Ectodermal cell (in vitro differentiated cells): ENCODE results near the gene ATXN1.

Source experiments
- H3K27ac ChIP-seq: 2 replicates; pipeline ENCODE4 v1.7.0; 2013; ENCODE audit warnings: mild to moderate bottlenecking, low read depth, low read length; ENCODE audit not compliant: insufficient read depth, poor library complexity, severe bottlenecking
- H3K27me3 ChIP-seq: 2 replicates; pipeline ENCODE4 v1.7.0; 2013; ENCODE audit warnings: mild to moderate bottlenecking, low read length; ENCODE audit not compliant: insufficient read depth, control insufficient read depth, poor library complexity, severe bottlenecking
- H3K36me3 ChIP-seq: one replicate; pipeline ENCODE4 v1.7.0; 2013; ENCODE audit warnings: low read length; ENCODE audit not compliant: control insufficient read depth, insufficient read depth
- H3K4me1 ChIP-seq: one replicate; pipeline ENCODE4 v1.7.0; 2013; ENCODE audit warnings: low read length; ENCODE audit not compliant: control insufficient read depth, insufficient read depth
- H3K4me3 ChIP-seq: 2 replicates; pipeline ENCODE4 v1.7.0; 2013; ENCODE audit warnings: low read depth, low read length, control low read depth; ENCODE audit not compliant: insufficient read depth
- H3K9me3 ChIP-seq: 2 replicates; pipeline ENCODE4 v1.7.0; 2013; ENCODE audit warnings: mild to moderate bottlenecking, low read length, moderate library complexity; ENCODE audit not compliant: control insufficient read depth
- WGBS, 2 experiments: methylation state at CpG; one replicate each; pipeline ENCODE4 v1.1.7; 2013; ENCODE audit warnings: missing lambda C conversion rate in 2 of 2; 5-methylcytosine and 5-hydroxymethylcytosine counted together

Gene ATXN1

DNA sequence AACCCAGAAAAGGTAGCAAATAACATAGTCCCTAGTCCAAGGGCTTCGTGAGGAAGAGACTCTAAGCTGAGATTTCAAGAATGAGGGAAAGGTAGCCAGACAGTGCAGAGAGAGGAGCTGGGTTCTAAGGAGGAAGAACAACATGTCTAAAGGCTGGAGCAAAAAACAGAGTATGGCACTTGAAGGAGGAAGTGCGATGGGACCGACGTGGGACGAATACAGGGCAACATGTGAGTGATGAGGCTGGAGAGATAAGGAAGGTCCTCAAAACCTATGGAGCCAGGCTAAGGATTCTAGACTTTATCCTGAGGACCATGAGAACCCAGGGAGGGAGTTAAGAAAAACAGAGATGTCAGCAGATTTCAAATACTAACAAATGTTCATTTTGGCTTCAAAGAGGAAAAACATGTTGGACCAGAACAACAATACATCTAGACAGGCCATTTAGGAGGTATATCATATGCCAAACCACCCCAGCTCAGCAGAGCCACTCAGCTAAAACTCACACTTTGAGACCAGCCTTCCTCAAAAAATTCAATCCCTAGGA, 17.5 kb downstream of the ATXN1 start:
- H3K36me3 ChIP-seq = no peaks in the 10 kb centered on the region
- no peak overlapping the region for H3K27ac ChIP-seq
- no peaks in the 10 kb centered on the region for H3K4me1 ChIP-seq
- 93 to 94% methylated on average over 5 of the region's 5 CpGs for WGBS, 2 experiments
- H3K27me3 ChIP-seq = no peaks in the 10 kb centered on the region
- H3K4me3 ChIP-seq = no peak overlapping the region
- no peaks in the 10 kb centered on the region for H3K9me3 ChIP-seq

DNA sequence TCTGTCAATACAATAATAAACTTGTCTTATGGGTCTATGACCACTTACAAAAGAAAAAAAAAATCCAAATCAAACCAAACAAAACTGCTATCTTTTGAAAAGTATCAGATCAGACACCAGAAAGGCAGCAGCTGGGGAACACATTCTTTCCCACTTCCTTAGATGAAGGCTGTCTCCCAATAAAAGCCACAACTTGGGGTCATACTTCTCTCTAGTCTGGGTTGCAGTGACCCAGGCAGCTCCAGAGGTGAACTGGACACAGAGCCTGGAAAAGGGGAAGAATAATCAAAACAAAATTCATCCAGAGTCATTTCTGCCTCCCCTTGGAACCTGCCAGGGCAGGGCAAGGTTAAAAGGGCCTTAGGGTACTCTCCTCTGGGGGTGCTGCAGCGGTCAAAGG, 19.1 kb downstream of the ATXN1 start:
- Histone ChIP-seq H3K4me1 (no peaks in the 10 kb centered on the region), H3K27me3 (no peaks in the 10 kb centered on the region), H3K36me3 (no peaks in the 10 kb centered on the region), H3K9me3 (no peaks in the 10 kb centered on the region), H3K27ac (no peak overlapping the region), H3K4me3 (no peak overlapping the region)
- 89 to 97% methylated on average over 1 of the region's 1 CpG for WGBS, 2 experiments

- Histone ChIP-seq H3K27me3 (no peaks in the 10 kb centered on the region), H3K4me3 (no peak overlapping the region), H3K27ac (no peak overlapping the region), H3K36me3 (no peaks in the 10 kb centered on the region), H3K4me1 (no peaks in the 10 kb centered on the region), H3K9me3 (no peaks in the 10 kb centered on the region)
- WGBS, 2 experiments = 92 to 93% methylated on average over 6 to 8 of the region's 8 CpGs
These were observed 19.9 kb downstream of the ATXN1 start for GRCh38 chr6:16741112-16742016.

- H3K36me3 ChIP-seq = no peaks in the 10 kb centered on the region
- no peaks in the 10 kb centered on the region for H3K4me1 ChIP-seq
- no peaks in the 10 kb centered on the region for H3K27me3 ChIP-seq
- H3K9me3 ChIP-seq = no peaks in the 10 kb centered on the region
- H3K27ac ChIP-seq = no peak overlapping the region
- no peak overlapping the region for H3K4me3 ChIP-seq
These were observed 21.2 kb downstream of the ATXN1 start for GRCh38 chr6:16740097-16740496.

GRCh38 chr6:16739329-16739801, 21.9 kb downstream of the ATXN1 start:
- 94% methylated on average over 7 of the region's 7 CpGs for WGBS, 2 experiments
- Histone ChIP-seq H3K4me3 (no peak overlapping the region), H3K9me3 (no peaks in the 10 kb centered on the region), H3K4me1 (no peaks in the 10 kb centered on the region), H3K27ac (no peak overlapping the region), H3K36me3 (no peaks in the 10 kb centered on the region), H3K27me3 (no peaks in the 10 kb centered on the region)

- Histone ChIP-seq H3K9me3 (no peaks in the 10 kb centered on the region), H3K27ac (no peak overlapping the region), H3K27me3 (no peaks in the 10 kb centered on the region), H3K36me3 (no peaks in the 10 kb centered on the region), H3K4me1 (no peaks in the 10 kb centered on the region), H3K4me3 (no peak overlapping the region)
- 97 to 100% methylated on average over 3 to 5 of the region's 5 CpGs for WGBS, 2 experiments
These were observed 23.3 kb downstream of the ATXN1 start for GRCh38 chr6:16737925-16738324.

GRCh38 chr6:16736856-16737775, 24.1 kb downstream of the ATXN1 start:
- H3K27ac ChIP-seq = no peak overlapping the region
- 93% methylated on average over 5 of the region's 5 CpGs for WGBS, 2 experiments

GRCh38 chr6:16735014-16735413, 26.2 kb downstream of the ATXN1 start:
- H3K4me1 ChIP-seq = no peaks in the 10 kb centered on the region
- H3K27me3 ChIP-seq = no peaks in the 10 kb centered on the region
- no peaks in the 10 kb centered on the region for H3K36me3 ChIP-seq
- H3K27ac ChIP-seq = no peak overlapping the region
- no peaks in the 10 kb centered on the region for H3K9me3 ChIP-seq
- WGBS, 2 experiments = 82 to 88% methylated on average over 1 to 2 of the region's 2 CpGs
- no peak overlapping the region for H3K4me3 ChIP-seq

More at GRCh38 chr6:16736856-16737775, 24.1 kb downstream of the ATXN1 start:
- Histone ChIP-seq H3K36me3 (no peaks in the 10 kb centered on the region), H3K4me1 (no peaks in the 10 kb centered on the region), H3K9me3 (no peaks in the 10 kb centered on the region), H3K27me3 (no peaks in the 10 kb centered on the region), H3K4me3 (no peak overlapping the region)

- no peaks in the 10 kb centered on the region for H3K27me3 ChIP-seq
- H3K9me3 ChIP-seq = no peaks in the 10 kb centered on the region
- H3K36me3 ChIP-seq = no peaks in the 10 kb centered on the region
- H3K4me3 ChIP-seq = no peak overlapping the region
- WGBS, 2 experiments = 92 to 95% methylated on average over 6 of the region's 6 CpGs
- H3K27ac ChIP-seq = no peak overlapping the region
- no peaks in the 10 kb centered on the region for H3K4me1 ChIP-seq
These were observed 28.2 kb downstream of the ATXN1 start for GRCh38 chr6:16733085-16733484.
